K562 (cell line): Measurements from ENCODE around the gene USP4. TPM values are rescaled to one million over a fixed set of nuclear protein-coding genes. Genes with fewer than 3 reads are reported as not detected.

Experiments used
- ATAC-seq: fragments of 200-7000 bp; cut with Tn5 transposase; 3 replicates; pipeline ENCODE4 v1.9.1; 2020; ENCODE audit warnings: moderate library complexity
- BruUV-seq: library from RNA; stranded (reverse); fragments of 400-500 nt; replicated peaks from 2 replicates; lab custom pipeline; 2021; lab: Mats Ljungman, UMichigan
- CTCF ChIA-PET: fragments of 300-600 bp; formaldehyde crosslinking; extraction: SDS; loops from one replicate; lab custom pipeline; 2021; ENCODE audit warnings: low intra/inter-chr PET ratio; lab: Yijun Ruan, JAX
- POLR2A ChIA-PET: fragments of 300-600, 350-650 bp; sonication (Branson Sonifier 250); formaldehyde crosslinking; extraction: SDS; loops from one replicate; lab custom pipeline; 2021; ENCODE audit warnings: antibody characterized with exemption, inconsistent platforms; lab: Yijun Ruan, JAX
- DNase-seq, 4 experiments: peaks; one replicate each; pipeline versions ENCODE4 v3.0.0 to v3.0.0-alpha.2; 2011 to 2018; ENCODE audit warnings: low spot score in 3 of 4, mixed read lengths in 3 of 4; ENCODE audit errors: extremely low read depth in 1 of 4
- FAIRE-seq: peaks from 2 replicates; lab custom pipeline; 2011; peaks lifted over from hg19 to GRCh38; lab: Jason Lieb, UNC
- H2AFZ ChIP-seq: 2 replicates; pipeline ENCODE4 v1.6.0; 2011; ENCODE audit warnings: low read depth, low read length, control low read depth, inconsistent platforms
- H3K27ac ChIP-seq: fragments of 200-600 bp; 3 replicates; pipeline ENCODE4 v1.8.0; 2011; ENCODE audit warnings: low read depth, mild to moderate bottlenecking, control low read depth, inconsistent platforms, low read length, moderate library complexity, mixed read lengths; ENCODE audit errors: extremely low read depth
- H3K27me3 ChIP-seq, 2 experiments: fragments of 300-600 bp in 1 of 2; 2 replicates in 1 of 2; 3 replicates in 1 of 2; pipeline versions ENCODE4 v1.6.0 to v1.8.0; 2011; ENCODE audit warnings: inconsistent platforms in 2 of 2, low read length in 2 of 2, mild to moderate bottlenecking in 1 of 2, mixed read lengths in 1 of 2, moderate library complexity in 1 of 2; ENCODE audit not compliant: control insufficient read depth in 2 of 2, insufficient read depth in 2 of 2
- H3K36me3 ChIP-seq: fragments of 300-600 bp; 3 replicates; pipeline ENCODE4 v1.8.0; 2011; ENCODE audit warnings: mild to moderate bottlenecking, low read length, inconsistent platforms; ENCODE audit not compliant: control insufficient read depth, insufficient read depth
- H3K4me1 ChIP-seq, 2 experiments: fragments of 200-600 bp in 1 of 2; replicated peaks in 1 of 2; 2 replicates in 1 of 2; 3 replicates in 1 of 2; pipeline versions ENCODE4 v1.5.1 to v1.8.0; 2011; ENCODE audit warnings: inconsistent platforms in 2 of 2, low read length in 2 of 2, mild to moderate bottlenecking in 1 of 2, mixed read lengths in 1 of 2, moderate library complexity in 1 of 2; ENCODE audit not compliant: control insufficient read depth in 2 of 2, insufficient read depth in 2 of 2
- H3K4me2 ChIP-seq: 2 replicates; pipeline ENCODE4 v1.6.1; 2011; ENCODE audit warnings: low read length, control low read depth, inconsistent platforms, mixed read lengths; ENCODE audit not compliant: insufficient read depth
- H3K4me3 ChIP-seq: fragments of 200-600 bp; sonication (generic), shearing (Covaris generic); 2 replicates; pipeline ENCODE4 v1.5.1; 2016; ENCODE audit warnings: control low read depth, inconsistent platforms
- H3K79me2 ChIP-seq: fragments of 200-600 bp; 3 replicates; pipeline ENCODE4 v1.8.0; 2011; ENCODE audit warnings: low read length, inconsistent platforms; ENCODE audit not compliant: control insufficient read depth, insufficient read depth
- H3K9ac ChIP-seq, 2 experiments: 2 replicates each; pipeline versions ENCODE4 v1.6.0 to v1.6.1; 2011; ENCODE audit warnings: low read depth in 2 of 2, low read length in 2 of 2, control low read depth in 1 of 2, inconsistent platforms in 1 of 2, mild to moderate bottlenecking in 1 of 2, mixed read lengths in 1 of 2; ENCODE audit not compliant: insufficient read depth in 1 of 2
- H3K9me1 ChIP-seq: one replicate; pipeline ENCODE4 v1.6.0; 2011; ENCODE audit warnings: inconsistent platforms, mild to moderate bottlenecking, low read length, moderate library complexity; ENCODE audit not compliant: control insufficient read depth, insufficient read depth
- H3K9me3 ChIP-seq: replicated peaks from 2 replicates; pipeline ENCODE4 v1.5.1; 2011; ENCODE audit warnings: low read depth, low read length, inconsistent platforms; ENCODE audit not compliant: control insufficient read depth, insufficient read depth
- H4K20me1 ChIP-seq: replicated peaks from 2 replicates; pipeline ENCODE4 v1.6.1; 2011; ENCODE audit warnings: low read length, inconsistent platforms, mixed read lengths; ENCODE audit not compliant: control insufficient read depth, insufficient read depth
- ATF3 ChIP-seq, 2 experiments: fragments of 450-650 bp in 1 of 2; sonication (generic) in 1 of 2; formaldehyde crosslinking in 1 of 2; IDR thresholded peaks in 1 of 2; conservative IDR thresholded peaks in 1 of 2; 2 replicates each; pipeline versions ENCODE4 v1.6.1 to v1.8.1; 2016 to 2023; ENCODE audit warnings: mild to moderate bottlenecking in 2 of 2, moderate library complexity in 2 of 2, inconsistent platforms in 1 of 2, missing genetic modification reagents in 1 of 2
- CEBPB ChIP-seq: fragments of 450-650 bp; IDR thresholded peaks from 2 replicates; pipeline ENCODE4 v1.6.1; 2016; ENCODE audit warnings: missing genetic modification characterization, missing compliant biosample characterization
- CEBPG ChIP-seq, 3 experiments: fragments of 200-800 bp in 1 of 3; sonication (Bioruptor generic) in 1 of 3; sonication (generic) in 1 of 3; formaldehyde crosslinking in 1 of 3; IDR thresholded peaks in 2 of 3; conservative IDR thresholded peaks in 1 of 3; 2 replicates each; pipeline versions ENCODE4 v1.6.1 to v1.8.0; 2016 to 2022; ENCODE audit warnings: missing compliant biosample characterization in 2 of 3, missing genetic modification characterization in 2 of 3, mild to moderate bottlenecking in 1 of 3, missing genetic modification reagents in 1 of 3
- DNMT1 ChIP-seq: fragments of 450-650 bp; IDR thresholded peaks from 2 replicates; pipeline ENCODE4 v1.6.1; 2016; ENCODE audit warnings: antibody characterized with exemption, mild to moderate bottlenecking
- FOSL1 ChIP-seq: fragments of 200-800 bp; sonication (Bioruptor generic); conservative IDR thresholded peaks from 2 replicates; pipeline ENCODE4 v1.6.1; 2016; ENCODE audit warnings: missing genetic modification characterization, missing compliant biosample characterization
- WGBS: fragments of 100-300 bp; shearing (Covaris generic); methylation state at CpG from one replicate; pipeline ENCODE4 v1.1.6; 2016; ENCODE audit warnings: low coverage, mixed read lengths; ENCODE audit not compliant: insufficient coverage; ENCODE audit errors: missing lambda C conversion rate; 5-methylcytosine and 5-hydroxymethylcytosine counted together
- in situ Hi-C: fragments of 300-500 bp; cut with MboI; formaldehyde crosslinking; loops from 4 replicates; pipeline ENCODE4 v1.15.0; 2018; ENCODE audit warnings: inconsistent platforms, mixed read lengths
- intact Hi-C: fragments of 100-400 bp; cut with micrococcal nuclease; formaldehyde crosslinking; loops from 2 replicates; pipeline ENCODE4 v1.14.2; 2022
- polyA plus RNA-seq, 8 experiments: library from polyadenylated mRNA; depleted of rRNA in 4 of 8; stranded (reverse) in 5 of 8; unstranded in 3 of 8; fragments of >200 nt; fragmentation: Nextera tagmentation in 2 of 8; fragmentation: Illumina TruSeq in 1 of 8; extraction: Ambion mirVana in 2 of 8; extraction: Trizol in 1 of 8; gene quantifications; 2 replicates each; pipeline versions ENCODE4 v1.2.1 to v1.2.3, GENCODE V29; 2011 to 2014; ENCODE audit warnings: inconsistent platforms in 1 of 8, missing spikeins in 1 of 8
- total RNA-seq, 7 experiments: library from RNA; depleted of rRNA in 6 of 7; stranded (reverse); fragments of >200 nt in 6 of 7; fragmentation: Illumina TruSeq in 2 of 7; extraction: Trizol in 2 of 7; gene quantifications; 2 replicates each; pipeline versions ENCODE4 v1.2.1 to v1.2.3, GENCODE V29; 2011 to 2021; ENCODE audit warnings: low replicate concordance in 1 of 7

The USP4 gene
- total and polyA plus RNA-seq, 9 of the 15 experiments (the other 6 are each of a cell fraction or from before 2014, with no cell fraction given), result 11.8 to 40.4 (median 22.9) TPM

- FAIRE-seq (no peak), ATAC-seq (peak; percentile 57; the same call in 2 of the 3 replicates)
- no TSS peak for BruUV-seq
- CTCF ChIA-PET, result no interaction called here
- POLR2A ChIA-PET, result interaction anchor here (1.1 to 1.4 kb wide), 2 partner anchors 11 to 73 kb away, joined by 3 to 5 read pairs; no protein-coding TSS in a partner anchor
- TF ChIP-seq CEBPG (CRISPR knock-in tag; IDR thresholded peaks at IDR 0.05) (peak; percentile 82), CEBPG (tag; conservative IDR thresholded peaks at IDR 0.05 in 1 of 2, IDR thresholded peaks at IDR 0.05 in 1 of 2) (peak; percentile 14 to 79; a peak in 2 of 4 replicates), ATF3 (IDR thresholded peaks at IDR 0.05) (peak; percentile 85), ATF3 (CRISPR knock-in tag; conservative IDR thresholded peaks at IDR 0.05) (no peak), DNMT1 (no peak), CEBPB (tag) (peak; percentile 63), FOSL1 (tag) (no peak)
- TF ChIP-seq, all 486 proteins: peak for 3
- Histone ChIP-seq H3K79me2 (peaks cover 69% of the 10 kb centered on the region), H2AFZ (no peak overlapping the region), H3K4me2 (no peak overlapping the region), H3K9me1 (no peaks in the 10 kb centered on the region), H4K20me1 (peaks cover 3% of the 10 kb centered on the region; the same call in 1 of the 2 replicates), H3K9ac (no peak overlapping the region), H3K9me3 (no peaks in the 10 kb centered on the region), H3K27ac (no peak overlapping the region), H3K27me3 (no peaks in the 10 kb centered on the region), H3K4me1 (no peaks in the 10 kb centered on the region; a peak in 1 of 5 replicates), H3K36me3 (peaks cover 32% of the 10 kb centered on the region; the same call in 2 of the 3 replicates), H3K4me3 (no peak overlapping the region)
- intact Hi-C loops, result no loop called here
- DNase-seq, result peak in 1 of 4 experiments; percentile 17
- in situ Hi-C loops, result no loop called here
- WGBS, result 100% methylated on average over 1 of the region's 1 CpG
Observed at GRCh38 chr3:49377483-49377882, 37.6 kb upstream of the USP4 start.
